ENCODE measurements around the gene PRR16.

Gene PRR16

GRCh38 chr5:120550358-120550757, 86.3 kb downstream of the PRR16 start:
- H2AFZ ChIP-seq (ENCODE audit: low read length): no peak overlapping the region
- H3K9me3 ChIP-seq (ENCODE audit: insufficient read depth, low read depth, low read length): no peaks in the 10 kb centered on the region
- no peak overlapping the region for H3K4me2 ChIP-seq (ENCODE audit: low read depth, low read length, poor library complexity, severe bottlenecking)
- H3F3A ChIP-seq (ENCODE audit: low read depth): no peaks in the 10 kb centered on the region
- no peaks in the 10 kb centered on the region for H4K20me1 ChIP-seq (ENCODE audit: insufficient read depth, low read length, poor library complexity, severe bottlenecking)
- no peaks in the 10 kb centered on the region for H3K4me1 ChIP-seq (ENCODE audit: insufficient read depth, low read length, poor library complexity, severe bottlenecking)
- no peaks in the 10 kb centered on the region for H3K27me3 ChIP-seq (ENCODE audit: insufficient read depth, low read length, poor library complexity, severe bottlenecking)
- TF ChIP-seq EZH2phosphoT487 (IDR thresholded peaks at IDR 0.05; ENCODE audit: borderline replicate concordance) (no peak), CTCF (conservative IDR thresholded peaks at IDR 0.05; ENCODE audit: low read length) (no peak)
- H3K4me3 ChIP-seq (ENCODE audit: low read length, poor library complexity, severe bottlenecking): no peak overlapping the region
- H3K36me3 ChIP-seq (ENCODE audit: insufficient read depth, low read length): no peaks in the 10 kb centered on the region
- no peak overlapping the region for H3K9ac ChIP-seq (ENCODE audit: low read depth, low read length, poor library complexity, severe bottlenecking)
- H3K79me2 ChIP-seq (ENCODE audit: insufficient read depth, low read length): no peaks in the 10 kb centered on the region
- H3K9me2 ChIP-seq (replicated peaks; ENCODE audit: low read depth, low read length): no peaks in the 10 kb centered on the region

GRCh38 chr5:120552638-120553037, 88.5 kb downstream of the PRR16 start:
- H3K36me3 ChIP-seq (ENCODE audit: insufficient read depth, low read length): no peaks in the 10 kb centered on the region
- H3F3A ChIP-seq (ENCODE audit: low read depth): no peaks in the 10 kb centered on the region
- no peaks in the 10 kb centered on the region for H3K9me2 ChIP-seq (replicated peaks; ENCODE audit: low read depth, low read length)
- H3K9me3 ChIP-seq (ENCODE audit: insufficient read depth, low read depth, low read length): no peaks in the 10 kb centered on the region
- no peaks in the 10 kb centered on the region for H3K27me3 ChIP-seq (ENCODE audit: insufficient read depth, low read length, poor library complexity, severe bottlenecking)
- no peak overlapping the region for H3K4me3 ChIP-seq (ENCODE audit: low read length, poor library complexity, severe bottlenecking)
- H3K9ac ChIP-seq (ENCODE audit: low read depth, low read length, poor library complexity, severe bottlenecking): no peak overlapping the region
- H3K4me2 ChIP-seq (ENCODE audit: low read depth, low read length, poor library complexity, severe bottlenecking): no peak overlapping the region
- H3K4me1 ChIP-seq (ENCODE audit: insufficient read depth, low read length, poor library complexity, severe bottlenecking): no peaks in the 10 kb centered on the region
- no peak overlapping the region for H2AFZ ChIP-seq (ENCODE audit: low read length)
- TF ChIP-seq EZH2phosphoT487 (IDR thresholded peaks at IDR 0.05; ENCODE audit: borderline replicate concordance) (no peak), CTCF (conservative IDR thresholded peaks at IDR 0.05; ENCODE audit: low read length) (no peak)
- no peaks in the 10 kb centered on the region for H4K20me1 ChIP-seq (ENCODE audit: insufficient read depth, low read length, poor library complexity, severe bottlenecking)
- H3K79me2 ChIP-seq (ENCODE audit: insufficient read depth, low read length): no peaks in the 10 kb centered on the region

- Histone ChIP-seq H3K79me2 (ENCODE audit: insufficient read depth, low read length) (no peaks in the 10 kb centered on the region), H2AFZ (ENCODE audit: low read length) (no peak overlapping the region), H3K9me2 (replicated peaks; ENCODE audit: low read depth, low read length) (no peaks in the 10 kb centered on the region), H3K36me3 (ENCODE audit: insufficient read depth, low read length) (no peaks in the 10 kb centered on the region), H3K4me1 (ENCODE audit: insufficient read depth, low read length, poor library complexity, severe bottlenecking) (no peaks in the 10 kb centered on the region), H3F3A (ENCODE audit: low read depth) (no peaks in the 10 kb centered on the region), H3K9ac (ENCODE audit: low read depth, low read length, poor library complexity, severe bottlenecking) (no peak overlapping the region), H3K27me3 (ENCODE audit: insufficient read depth, low read length, poor library complexity, severe bottlenecking) (no peaks in the 10 kb centered on the region), H3K4me3 (ENCODE audit: low read length, poor library complexity, severe bottlenecking) (no peak overlapping the region), H3K4me2 (ENCODE audit: low read depth, low read length, poor library complexity, severe bottlenecking) (no peak overlapping the region), H3K9me3 (ENCODE audit: insufficient read depth, low read depth, low read length) (no peaks in the 10 kb centered on the region), H4K20me1 (ENCODE audit: insufficient read depth, low read length, poor library complexity, severe bottlenecking) (no peaks in the 10 kb centered on the region)
- TF ChIP-seq EZH2phosphoT487 (IDR thresholded peaks at IDR 0.05; ENCODE audit: borderline replicate concordance): no peak
Observed at GRCh38 chr5:120555345-120555744, 91.2 kb downstream of the PRR16 start.

GRCh38 chr5:120564013-120564412, 99.9 kb downstream of the PRR16 start:
- Histone ChIP-seq H3K9me3 (ENCODE audit: insufficient read depth, low read depth, low read length) (no peaks in the 10 kb centered on the region), H3K4me2 (ENCODE audit: low read depth, low read length, poor library complexity, severe bottlenecking) (no peak overlapping the region), H3K4me3 (ENCODE audit: low read length, poor library complexity, severe bottlenecking) (no peak overlapping the region), H4K20me1 (ENCODE audit: insufficient read depth, low read length, poor library complexity, severe bottlenecking) (no peaks in the 10 kb centered on the region), H3K27me3 (ENCODE audit: insufficient read depth, low read length, poor library complexity, severe bottlenecking) (no peaks in the 10 kb centered on the region), H3K4me1 (ENCODE audit: insufficient read depth, low read length, poor library complexity, severe bottlenecking) (no peaks in the 10 kb centered on the region), H3K79me2 (ENCODE audit: insufficient read depth, low read length) (no peaks in the 10 kb centered on the region), H3K36me3 (ENCODE audit: insufficient read depth, low read length) (no peaks in the 10 kb centered on the region), H3K9ac (ENCODE audit: low read depth, low read length, poor library complexity, severe bottlenecking) (no peak overlapping the region), H3F3A (ENCODE audit: low read depth) (no peaks in the 10 kb centered on the region), H3K9me2 (replicated peaks; ENCODE audit: low read depth, low read length) (no peaks in the 10 kb centered on the region), H2AFZ (ENCODE audit: low read length) (no peak overlapping the region)
- TF ChIP-seq EZH2phosphoT487 (IDR thresholded peaks at IDR 0.05; ENCODE audit: borderline replicate concordance): no peak
- no peak for TF ChIP-seq CTCF (conservative IDR thresholded peaks at IDR 0.05; ENCODE audit: low read length)

All from Loucy (cell line).